IPS DF 6.9 (cell line): ENCODE results near the gene LIN54.

Experiments
- DNase-seq: peaks from one replicate; pipeline ENCODE4 v3.0.0-alpha.2; 2013; ENCODE audit warnings: low read depth, low spot score
- H3K27ac ChIP-seq: one replicate; pipeline ENCODE4 v1.5.1; 2013; ENCODE audit warnings: low read length, control low read depth
- H3K27me3 ChIP-seq: 2 replicates; pipeline ENCODE4 v1.6.1; 2013; ENCODE audit warnings: mild to moderate bottlenecking, low read length; ENCODE audit not compliant: control insufficient read depth, insufficient read depth
- H3K36me3 ChIP-seq: 2 replicates; pipeline ENCODE4 v1.6.1; 2013; ENCODE audit warnings: low read length; ENCODE audit not compliant: control insufficient read depth, insufficient read depth
- H3K4me1 ChIP-seq: 2 replicates; pipeline ENCODE4 v1.6.1; 2013; ENCODE audit warnings: low read length; ENCODE audit not compliant: control insufficient read depth, insufficient read depth
- H3K4me3 ChIP-seq: 2 replicates; pipeline ENCODE4 v1.5.1; 2013; ENCODE audit warnings: mild to moderate bottlenecking, low read length
- H3K9me3 ChIP-seq: 2 replicates; pipeline ENCODE4 v1.6.1; 2013; ENCODE audit warnings: low read length, inconsistent platforms; ENCODE audit not compliant: control insufficient read depth, insufficient read depth
- WGBS: extraction: QIAGEN DNeasy Blood & Tissue Kit; methylation state at CpG from one replicate; pipeline ENCODE4 v1.1.7; 2013; ENCODE audit warnings: mixed read lengths, missing lambda C conversion rate; ENCODE audit not compliant: insufficient read length, insufficient coverage; 5-methylcytosine and 5-hydroxymethylcytosine counted together

The LIN54 gene

GRCh38 chr4:82893942-82894341 is 116.7 kb downstream of the LIN54 start:
- no CpG with 5 or more reads among the region's 3 CpGs for WGBS
- no peak overlapping the region for H3K27ac ChIP-seq
- no peaks in the 10 kb centered on the region for H3K4me1 ChIP-seq
- H3K27me3 ChIP-seq: no peaks in the 10 kb centered on the region
- no peak for DNase-seq
- H3K9me3 ChIP-seq: no peaks in the 10 kb centered on the region
- no peak overlapping the region for H3K4me3 ChIP-seq
- peaks cover 7% of the 10 kb centered on the region; the same call in 1 of the 2 replicates for H3K36me3 ChIP-seq

GRCh38 chr4:82892467-82892802 is 118.2 kb downstream of the LIN54 start:
- no peak overlapping the region for H3K27ac ChIP-seq

GRCh38 chr4:82891707-82892466 is 118.7 kb downstream of the LIN54 start:
- WGBS: no CpG with 5 or more reads among the region's 7 CpGs
- no peaks in the 10 kb centered on the region for H3K4me1 ChIP-seq
- no peak for DNase-seq

More at GRCh38 chr4:82892467-82892802, 118.2 kb downstream of the LIN54 start:
- Histone ChIP-seq H3K36me3 (peaks cover 7% of the 10 kb centered on the region; the same call in 1 of the 2 replicates), H3K9me3 (no peaks in the 10 kb centered on the region), H3K4me1 (no peaks in the 10 kb centered on the region), H3K4me3 (no peak overlapping the region), H3K27me3 (no peaks in the 10 kb centered on the region)
- no peak for DNase-seq
- no CpG with 5 or more reads among the region's 1 CpG for WGBS

GRCh38 chr4:82890901-82891706 is 119.5 kb downstream of the LIN54 start, which contains the start of gene SEC31A:
Gene SEC31A (minus strand): TSS chr4:82891153. CDS start chr4:82881936, 9,217 bp downstream.
- DNase-seq: peak; percentile 75
- no CpG with 5 or more reads among the region's 71 CpGs for WGBS
- no peaks in the 10 kb centered on the region for H3K27me3 ChIP-seq
- H3K4me1 ChIP-seq: no peaks in the 10 kb centered on the region
- peak within 1 kb of the TSS; percentile 90 for H3K4me3 ChIP-seq
- no peaks in the 10 kb centered on the region for H3K9me3 ChIP-seq
- no peak within 1 kb of the TSS for H3K27ac ChIP-seq
- H3K36me3 ChIP-seq: peaks cover 7% of the 10 kb centered on the region; the same call in 1 of the 2 replicates

More at GRCh38 chr4:82891707-82892466, 118.7 kb downstream of the LIN54 start:
- H3K36me3 ChIP-seq: peaks cover 7% of the 10 kb centered on the region; the same call in 1 of the 2 replicates
- H3K4me3 ChIP-seq: peak overlapping the region; percentile 90; the same call in 1 of the 2 replicates
- H3K9me3 ChIP-seq: no peaks in the 10 kb centered on the region
- no peaks in the 10 kb centered on the region for H3K27me3 ChIP-seq
- H3K27ac ChIP-seq: no peak overlapping the region

DNA sequence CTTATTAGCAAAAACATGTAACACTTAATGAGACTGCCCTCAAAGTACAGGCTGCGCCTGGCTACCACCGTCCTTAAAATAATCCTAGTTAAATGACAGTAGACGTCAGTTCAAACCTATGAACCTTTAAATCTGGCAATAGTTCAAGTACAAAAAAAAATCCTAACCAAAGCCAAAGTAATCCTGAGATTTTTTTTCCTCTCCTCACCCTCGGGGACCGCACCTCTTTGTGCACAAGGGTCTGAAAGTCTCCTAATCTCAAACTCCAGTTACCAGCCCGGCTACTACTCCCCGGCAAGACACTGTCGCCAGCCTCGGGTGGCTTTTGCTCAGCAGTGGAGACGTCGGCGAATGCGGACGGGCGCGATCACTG is 120.1 kb downstream of the LIN54 start:
- Histone ChIP-seq H3K27me3 (no peaks in the 10 kb centered on the region), H3K4me3 (peak overlapping the region; percentile 90), H3K4me1 (no peaks in the 10 kb centered on the region), H3K27ac (no peak overlapping the region), H3K9me3 (no peaks in the 10 kb centered on the region), H3K36me3 (peaks cover 7% of the 10 kb centered on the region; the same call in 1 of the 2 replicates)
- no CpG with 5 or more reads among the region's 16 CpGs for WGBS
- DNase-seq: no peak

DNA sequence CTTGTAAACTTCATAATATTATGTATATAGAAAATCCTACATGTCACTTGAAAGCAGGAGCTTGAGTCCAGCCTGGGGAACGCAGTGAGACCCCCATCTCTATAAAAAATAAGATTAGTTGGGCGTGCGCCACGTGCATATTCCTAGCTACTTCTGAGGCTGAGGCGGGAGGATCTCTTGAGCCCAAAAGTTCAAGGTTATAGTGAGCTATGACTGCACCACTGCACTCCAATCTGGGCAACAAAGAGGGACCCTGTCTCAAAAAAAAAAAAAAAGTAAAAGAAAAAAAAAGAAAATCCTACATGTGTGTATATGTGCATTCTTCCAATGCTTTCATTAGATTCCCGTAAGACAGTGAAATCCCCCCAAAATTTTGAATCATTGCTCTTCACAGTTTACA is 121.3 kb downstream of the LIN54 start:
- no peak overlapping the region for H3K27ac ChIP-seq
- H3K36me3 ChIP-seq: peaks cover 6% of the 10 kb centered on the region; the same call in 1 of the 2 replicates
- H3K4me1 ChIP-seq: no peaks in the 10 kb centered on the region
- WGBS: no CpG with 5 or more reads among the region's 6 CpGs
- H3K4me3 ChIP-seq: no peak overlapping the region
- no peaks in the 10 kb centered on the region for H3K9me3 ChIP-seq
- no peaks in the 10 kb centered on the region for H3K27me3 ChIP-seq
- DNase-seq: no peak

DNA sequence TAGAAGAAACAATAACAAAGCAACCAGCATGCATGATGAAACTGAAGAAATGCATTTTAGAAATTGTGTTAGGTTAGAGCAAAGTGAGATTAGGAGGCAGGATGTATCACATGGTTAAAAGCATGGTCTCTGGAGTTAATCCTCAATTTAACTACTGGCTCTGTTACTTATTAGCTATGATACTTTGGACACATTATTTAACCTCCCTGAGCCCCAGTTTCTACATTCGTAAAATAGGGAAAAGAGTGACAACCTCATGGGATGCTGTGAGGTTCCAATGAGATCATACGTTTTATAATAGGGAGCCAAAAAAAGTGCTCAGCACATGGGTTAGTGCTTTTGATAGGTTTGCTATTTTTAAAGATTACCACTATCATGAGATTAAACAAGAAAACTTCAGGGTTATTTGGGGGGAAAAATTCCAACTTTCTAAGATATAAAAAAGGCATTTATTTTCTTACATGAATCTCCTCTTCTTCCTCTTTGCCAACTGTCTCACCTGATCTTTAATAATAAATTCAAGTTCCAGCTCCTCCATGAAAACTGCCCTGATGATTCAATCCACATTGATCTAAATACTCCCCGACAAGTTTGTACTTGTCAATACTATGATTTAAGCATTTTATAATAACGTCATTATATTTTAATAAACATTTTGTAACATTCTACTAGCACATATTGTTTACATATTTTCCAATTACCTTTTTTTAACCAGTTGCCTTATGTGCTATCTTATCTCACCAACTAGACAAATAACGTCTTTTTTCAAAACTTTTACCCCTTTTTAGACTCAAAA is 124.3 kb downstream of the LIN54 start:
- no peak overlapping the region for H3K27ac ChIP-seq
- no peaks in the 10 kb centered on the region for H3K36me3 ChIP-seq
- H3K27me3 ChIP-seq: no peaks in the 10 kb centered on the region
- WGBS: 100% methylated on average over 2 of the region's 5 CpGs
- no peaks in the 10 kb centered on the region for H3K4me1 ChIP-seq
- no peak for DNase-seq
- H3K9me3 ChIP-seq: no peaks in the 10 kb centered on the region
- no peak overlapping the region for H3K4me3 ChIP-seq

DNA sequence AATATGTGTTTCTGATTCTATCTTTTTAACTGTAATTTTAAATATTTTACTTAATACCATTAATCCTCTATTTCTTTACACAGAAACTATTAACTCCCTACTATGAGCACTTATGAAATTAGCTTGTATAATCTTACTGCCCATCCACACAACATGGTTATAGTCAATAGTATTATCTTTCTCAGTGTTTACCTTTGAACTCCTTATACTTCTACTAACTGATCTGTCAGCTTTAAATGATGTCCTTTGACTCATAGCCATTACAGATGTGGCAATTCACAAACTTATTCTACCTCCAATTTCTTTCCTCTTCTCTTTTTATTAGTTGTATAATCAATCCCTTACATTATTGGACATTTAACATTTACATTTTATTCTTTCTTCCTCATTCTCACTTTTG is 125.2 kb downstream of the LIN54 start:
- no peaks in the 10 kb centered on the region for H3K4me1 ChIP-seq
- H3K27ac ChIP-seq: no peak overlapping the region
- DNase-seq: no peak
- no peak overlapping the region for H3K4me3 ChIP-seq
- H3K9me3 ChIP-seq: no peaks in the 10 kb centered on the region
- no peaks in the 10 kb centered on the region for H3K27me3 ChIP-seq
- no peaks in the 10 kb centered on the region for H3K36me3 ChIP-seq
